ENCODE results near the gene IRAK2. TPM values are rescaled to one million over a fixed set of nuclear protein-coding genes. Genes with fewer than 3 reads are reported as not detected.
A peak's percentile ranks its signal among the peaks of the same experiment; 100 is the strongest.

Gene IRAK2
- total and polyA plus RNA-seq, 3 donors from 2014 or later = 2.1 to 3.8 (median 3.7) TPM

- H3K27ac ChIP-seq = no peak overlapping the region
- intact Hi-C loops (cut with DNase I; ENCODE audit: low total_unique reads) = no loop called here
Measured at GRCh38 chr3:10226293-10226692, 61.6 kb downstream of the IRAK2 start.

GRCh38 chr3:10228248-10228950 is 63.7 kb downstream of the IRAK2 start:
- Histone ChIP-seq H3K36me3 (ENCODE audit: low read depth, missing control alignments) (no peaks in the 10 kb centered on the region), H3K27me3 (no peaks in the 10 kb centered on the region), H3K9me3 (no peaks in the 10 kb centered on the region), H3K27ac (no peak overlapping the region), H3K4me1 (no peaks in the 10 kb centered on the region), H3K4me3 (no peak overlapping the region)
- TF ChIP-seq POLR2A (IDR thresholded peaks at IDR 0.05) = no peak
- TF ChIP-seq, protein P1, sequence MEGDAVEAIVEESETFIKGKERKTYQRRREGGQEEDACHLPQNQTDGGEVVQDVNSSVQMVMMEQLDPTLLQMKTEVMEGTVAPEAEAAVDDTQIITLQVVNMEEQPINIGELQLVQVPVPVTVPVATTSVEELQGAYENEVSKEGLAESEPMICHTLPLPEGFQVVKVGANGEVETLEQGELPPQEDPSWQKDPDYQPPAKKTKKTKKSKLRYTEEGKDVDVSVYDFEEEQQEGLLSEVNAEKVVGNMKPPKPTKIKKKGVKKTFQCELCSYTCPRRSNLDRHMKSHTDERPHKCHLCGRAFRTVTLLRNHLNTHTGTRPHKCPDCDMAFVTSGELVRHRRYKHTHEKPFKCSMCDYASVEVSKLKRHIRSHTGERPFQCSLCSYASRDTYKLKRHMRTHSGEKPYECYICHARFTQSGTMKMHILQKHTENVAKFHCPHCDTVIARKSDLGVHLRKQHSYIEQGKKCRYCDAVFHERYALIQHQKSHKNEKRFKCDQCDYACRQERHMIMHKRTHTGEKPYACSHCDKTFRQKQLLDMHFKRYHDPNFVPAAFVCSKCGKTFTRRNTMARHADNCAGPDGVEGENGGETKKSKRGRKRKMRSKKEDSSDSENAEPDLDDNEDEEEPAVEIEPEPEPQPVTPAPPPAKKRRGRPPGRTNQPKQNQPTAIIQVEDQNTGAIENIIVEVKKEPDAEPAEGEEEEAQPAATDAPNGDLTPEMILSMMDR (IDR thresholded peaks at IDR 0.05) = no peak
- 83 to 84% methylated on average over 4 of the region's 4 CpGs for WGBS, 2 donors
- intact Hi-C loops (cut with DNase I; ENCODE audit: low total_unique reads) = no loop called here
- no peak for DNase-seq

More at GRCh38 chr3:10226293-10226692, 61.6 kb downstream of the IRAK2 start:
- WGBS, 2 donors = 71 to 83% methylated on average over 8 to 10 of the region's 10 CpGs
- Histone ChIP-seq H3K4me3 (no peak overlapping the region), H3K9me3 (no peaks in the 10 kb centered on the region), H3K27me3 (no peaks in the 10 kb centered on the region), H3K4me1 (no peaks in the 10 kb centered on the region), H3K36me3 (ENCODE audit: low read depth, missing control alignments) (no peaks in the 10 kb centered on the region)
- no peak for DNase-seq
- TF ChIP-seq, protein P1 (IDR thresholded peaks at IDR 0.05) = no peak
- no peak for TF ChIP-seq POLR2A (IDR thresholded peaks at IDR 0.05)

DNA sequence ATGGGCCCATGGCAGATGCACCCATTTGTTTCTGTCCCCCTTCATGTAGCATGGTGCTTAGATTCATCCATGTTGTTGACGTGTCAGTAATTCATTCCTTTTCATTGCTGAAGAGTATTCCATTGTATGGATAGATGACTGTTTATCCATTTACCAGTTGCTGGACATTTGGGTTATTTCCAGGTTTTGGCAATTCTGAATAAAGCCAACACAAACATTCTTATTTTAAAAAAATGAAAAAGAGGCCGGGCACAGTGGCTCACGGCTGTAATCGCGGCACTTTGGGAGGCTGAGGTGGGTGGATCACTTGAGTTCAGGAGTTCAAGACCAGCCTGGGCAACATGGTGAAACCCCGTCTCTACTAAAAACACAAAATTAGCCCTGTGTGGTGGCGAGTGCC is 64.9 kb downstream of the IRAK2 start:
- TF ChIP-seq, protein P1 (IDR thresholded peaks at IDR 0.05) = no peak
- no peak for TF ChIP-seq POLR2A (IDR thresholded peaks at IDR 0.05)
- Histone ChIP-seq H3K4me3 (no peak overlapping the region), H3K27ac (no peak overlapping the region), H3K36me3 (ENCODE audit: low read depth, missing control alignments) (no peaks in the 10 kb centered on the region), H3K9me3 (no peaks in the 10 kb centered on the region), H3K4me1 (no peaks in the 10 kb centered on the region), H3K27me3 (no peaks in the 10 kb centered on the region)
- DNase-seq = no peak
- intact Hi-C loops (cut with DNase I; ENCODE audit: low total_unique reads) = no loop called here
- 83 to 89% methylated on average over 7 of the region's 7 CpGs for WGBS, 2 donors

GRCh38 chr3:10232137-10232536 is 67.4 kb downstream of the IRAK2 start:
- no peak overlapping the region for H3K4me3 ChIP-seq
- H3K9me3 ChIP-seq = no peaks in the 10 kb centered on the region
- TF ChIP-seq, protein P1 (IDR thresholded peaks at IDR 0.05) = no peak
- no peak for TF ChIP-seq POLR2A (IDR thresholded peaks at IDR 0.05)
- no peak overlapping the region for H3K27ac ChIP-seq
- H3K4me1 ChIP-seq = no peaks in the 10 kb centered on the region
- 76 to 88% methylated on average over 7 of the region's 7 CpGs for WGBS, 2 donors
- no peaks in the 10 kb centered on the region for H3K27me3 ChIP-seq
- intact Hi-C loops (cut with DNase I; ENCODE audit: low total_unique reads) = no loop called here
- DNase-seq = no peak
- no peaks in the 10 kb centered on the region for H3K36me3 ChIP-seq (ENCODE audit: low read depth, missing control alignments)

GRCh38 chr3:10233988-10234387 is 69.3 kb downstream of the IRAK2 start:
- DNase-seq = no peak
- Histone ChIP-seq H3K9me3 (no peaks in the 10 kb centered on the region), H3K4me3 (peak overlapping the region in 1 of 2 donors; percentile 36), H3K36me3 (ENCODE audit: low read depth, missing control alignments) (no peaks in the 10 kb centered on the region), H3K4me1 (no peaks in the 10 kb centered on the region), H3K27ac (no peak overlapping the region), H3K27me3 (no peaks in the 10 kb centered on the region)
- 55 to 83% methylated on average over 13 of the region's 13 CpGs for WGBS, 2 donors
- TF ChIP-seq, protein P1 (IDR thresholded peaks at IDR 0.05) = no peak
- TF ChIP-seq POLR2A (IDR thresholded peaks at IDR 0.05) = no peak
- intact Hi-C loops (cut with DNase I; ENCODE audit: low total_unique reads) = no loop called here
